ENCODE results near the gene GATC.

DNA sequence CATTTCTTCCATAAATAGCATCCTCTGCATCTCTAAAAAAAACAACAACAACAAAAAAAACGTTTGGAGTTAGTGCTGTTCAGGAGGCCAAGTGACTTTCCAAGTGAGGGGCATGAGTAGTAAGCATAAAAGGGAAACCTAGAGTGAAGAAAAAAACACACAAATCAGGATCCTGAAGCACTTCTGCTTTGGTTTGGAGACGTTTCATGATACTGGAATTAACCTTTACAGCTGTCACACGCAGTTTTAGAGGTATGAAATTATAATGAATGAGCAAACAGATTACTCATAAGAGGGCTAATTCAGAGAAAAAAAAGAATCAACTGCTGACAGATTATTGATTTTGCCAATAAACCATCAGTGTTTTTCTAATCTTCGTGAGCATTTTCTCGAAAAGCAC is 19.5 kb downstream of the GATC start:
- TF ChIP-seq CTCF (IDR thresholded peaks at IDR 0.05) (no peak), POLR2A (IDR thresholded peaks at IDR 0.05) (no peak)
